WTC11 (cell line): ENCODE data around the gene CLSTN2. TPM values are rescaled to one million over a fixed set of nuclear protein-coding genes. Genes with fewer than 3 reads are reported as not detected.
A peak's percentile ranks its signal among the peaks of the same experiment; 100 is the strongest.

Experiments
- ATAC-seq: fragments of 200-7000 bp; cut with Tn5 transposase; 2 replicates; pipeline ENCODE4 v1.10.0; 2021; ENCODE audit warnings: mild to moderate bottlenecking, moderate library complexity
- CTCF ChIA-PET: fragments of 300-600 bp; sonication (Branson Sonifier 250); formaldehyde crosslinking; loops from one replicate; lab custom pipeline; 2021; ENCODE audit warnings: antibody characterized with exemption; lab: Charles Lee
- POLR2A ChIA-PET: fragments of 350-600 bp; sonication (Branson Sonifier 250); formaldehyde crosslinking; loops from one replicate; lab custom pipeline; 2021; ENCODE audit warnings: antibody characterized with exemption; lab: Charles Lee
- DNase-seq: peaks from one replicate; pipeline ENCODE4 v3.0.0; 2021; ENCODE audit warnings: low spot score
- H3K27ac Mint-ChIP-seq: 2 replicates; pipeline ENCODE4 v1.8.0; 2021; ENCODE audit warnings: mixed read lengths
- H3K27me3 Mint-ChIP-seq: 2 replicates; pipeline ENCODE4 v1.8.0; 2021; ENCODE audit warnings: low read depth, mild to moderate bottlenecking, moderate library complexity, mixed read lengths
- H3K36me3 Mint-ChIP-seq: 2 replicates; pipeline ENCODE4 v1.8.0; 2021; ENCODE audit warnings: mixed read lengths
- H3K4me1 Mint-ChIP-seq: 2 replicates; pipeline ENCODE4 v1.8.0; 2022; ENCODE audit warnings: mixed read lengths
- H3K4me3 Mint-ChIP-seq: 2 replicates; pipeline ENCODE4 v1.8.0; 2021; ENCODE audit warnings: mild to moderate bottlenecking, moderate library complexity, mixed read lengths
- H3K9me3 Mint-ChIP-seq: 2 replicates; pipeline ENCODE4 v1.8.0; 2021; ENCODE audit warnings: mixed read lengths
- AR ChIP-seq: fragments of 250-450 bp; sonication (Bioruptor Pico); IDR thresholded peaks from 2 replicates; pipeline ENCODE4 v1.9.0; 2021; ENCODE audit warnings: mild to moderate bottlenecking
- ATF1 ChIP-seq: sonication (generic); formaldehyde crosslinking; IDR thresholded peaks from 2 replicates; pipeline ENCODE4 v1.8.1; 2023; ENCODE audit warnings: mild to moderate bottlenecking, moderate library complexity, missing genetic modification reagents
- ATF2 ChIP-seq: sonication (generic); formaldehyde crosslinking; IDR thresholded peaks from 2 replicates; pipeline ENCODE4 v1.8.1; 2022; ENCODE audit warnings: low read depth, missing genetic modification reagents, borderline replicate concordance
- ATF3 ChIP-seq: sonication (generic); formaldehyde crosslinking; conservative IDR thresholded peaks from 2 replicates; pipeline ENCODE4 v1.8.1; 2022; ENCODE audit warnings: mild to moderate bottlenecking, missing genetic modification reagents
- CDX4 ChIP-seq: fragments of 250-450 bp; sonication (Bioruptor Pico); IDR thresholded peaks from 2 replicates; pipeline ENCODE4 v1.9.0; 2021; ENCODE audit warnings: moderate library complexity, mild to moderate bottlenecking, inconsistent platforms, borderline replicate concordance
- E2F1 ChIP-seq: sonication (generic); formaldehyde crosslinking; IDR thresholded peaks from 2 replicates; pipeline ENCODE4 v1.8.0; 2022; ENCODE audit warnings: mild to moderate bottlenecking, missing genetic modification reagents
- HMGXB4 ChIP-seq: sonication (generic); formaldehyde crosslinking; IDR thresholded peaks from 2 replicates; pipeline ENCODE4 v1.8.1; 2023; ENCODE audit warnings: mild to moderate bottlenecking, moderate library complexity, missing genetic modification reagents
- JAZF1 ChIP-seq: fragments of 250-450 bp; sonication (Bioruptor Pico); IDR thresholded peaks from 2 replicates; pipeline ENCODE4 v1.9.0; 2021; ENCODE audit warnings: moderate library complexity, mild to moderate bottlenecking, inconsistent platforms
- JUN ChIP-seq: sonication (generic); formaldehyde crosslinking; IDR thresholded peaks from 2 replicates; pipeline ENCODE4 v1.8.0; 2023; ENCODE audit warnings: mild to moderate bottlenecking, missing genetic modification reagents
- MYBL2 ChIP-seq: sonication (generic); formaldehyde crosslinking; IDR thresholded peaks from 2 replicates; pipeline ENCODE4 v1.8.1; 2023; ENCODE audit warnings: mild to moderate bottlenecking, moderate library complexity, missing genetic modification reagents
- NR1H2 ChIP-seq: sonication (generic); formaldehyde crosslinking; IDR thresholded peaks from 2 replicates; pipeline ENCODE4 v1.9.0; 2021; ENCODE audit warnings: mild to moderate bottlenecking, moderate library complexity, missing genetic modification reagents
- OVOL2 ChIP-seq: fragments of 250-450 bp; sonication (Bioruptor Pico); IDR thresholded peaks from 2 replicates; pipeline ENCODE4 v1.9.0; 2021; ENCODE audit warnings: mild to moderate bottlenecking, borderline replicate concordance
- SMAD3 ChIP-seq: sonication (generic); formaldehyde crosslinking; IDR thresholded peaks from 2 replicates; pipeline ENCODE4 v1.8.0; 2022; ENCODE audit warnings: missing genetic modification reagents, mild to moderate bottlenecking, borderline replicate concordance
- TCF7 ChIP-seq: sonication (generic); formaldehyde crosslinking; IDR thresholded peaks from 2 replicates; pipeline ENCODE4 v1.8.0; 2022; ENCODE audit warnings: mild to moderate bottlenecking, low read depth, missing genetic modification reagents, moderate library complexity
- ZBTB43 ChIP-seq: sonication (generic); formaldehyde crosslinking; IDR thresholded peaks from 2 replicates; pipeline ENCODE4 v1.8.1; 2023; ENCODE audit warnings: mild to moderate bottlenecking, missing genetic modification reagents
- ZNF138 ChIP-seq: sonication (generic); formaldehyde crosslinking; conservative IDR thresholded peaks from 2 replicates; pipeline ENCODE4 v1.8.1; 2022; ENCODE audit warnings: mild to moderate bottlenecking, moderate library complexity, missing genetic modification reagents
- ZNF263 ChIP-seq: sonication (generic); formaldehyde crosslinking; IDR thresholded peaks from 2 replicates; pipeline ENCODE4 v1.8.1; 2022; ENCODE audit warnings: low read depth, mild to moderate bottlenecking, moderate library complexity, missing genetic modification reagents
- ZNF416 ChIP-seq: fragments of 250-450 bp; sonication (Bioruptor Pico); IDR thresholded peaks from 2 replicates; pipeline ENCODE4 v1.9.0; 2021; ENCODE audit warnings: mild to moderate bottlenecking, inconsistent platforms
- total RNA-seq: library from RNA; stranded (reverse); gene quantifications from 3 replicates; pipeline ENCODE4 v1.2.3, GENCODE V29; 2021

CLSTN2 gene
- total RNA-seq, 1 experiment from 2014 or later, result 0.35 TPM

GRCh38 chr3:140568842-140569520 is 634.0 kb downstream of the CLSTN2 start:
- no peak for ATAC-seq
- Mint-ChIP-seq H3K27ac (no peak overlapping the region), H3K4me3 (no peak overlapping the region), H3K27me3 (no peaks in the 10 kb centered on the region), H3K4me1 (no peaks in the 10 kb centered on the region), H3K36me3 (no peaks in the 10 kb centered on the region), H3K9me3 (peaks cover 3% of the 10 kb centered on the region; the same call in 1 of the 2 replicates)
- TF ChIP-seq OVOL2 (CRISPR knock-in tag) (no peak), ATF2 (CRISPR knock-in tag) (no peak), ZNF416 (CRISPR knock-in tag) (no peak)
- no peak for DNase-seq
- CTCF ChIA-PET, result no interaction called here
- POLR2A ChIA-PET, result no interaction called here

GRCh38 chr3:140570602-140571001 is 635.6 kb downstream of the CLSTN2 start:
- DNase-seq (no peak), ATAC-seq (no peak)
- Mint-ChIP-seq H3K27me3 (no peaks in the 10 kb centered on the region; the same call in 1 of the 2 replicates), H3K27ac (no peak overlapping the region), H3K4me1 (no peaks in the 10 kb centered on the region), H3K36me3 (no peaks in the 10 kb centered on the region), H3K4me3 (no peak overlapping the region)
- CTCF ChIA-PET, result no interaction called here
- POLR2A ChIA-PET, result no interaction called here
- TF ChIP-seq ATF1 (CRISPR knock-in tag) (no peak), AR (CRISPR knock-in tag) (no peak)
- TF ChIP-seq, all 79 proteins: peak for 0
- H3K9me3 Mint-ChIP-seq, result no peaks in the 10 kb centered on the region

- Mint-ChIP-seq H3K4me1 (no peaks in the 10 kb centered on the region), H3K36me3 (no peaks in the 10 kb centered on the region), H3K27me3 (no peaks in the 10 kb centered on the region; the same call in 1 of the 2 replicates), H3K27ac (no peak overlapping the region), H3K9me3 (no peaks in the 10 kb centered on the region), H3K4me3 (no peak overlapping the region)
- DNase-seq (no peak), ATAC-seq (no peak)
- CTCF ChIA-PET, result interaction anchor here (1.0 to 1.2 kb wide), 3 partner anchors 75 to 479 kb away, joined by 3 to 4 read pairs (median 4); no protein-coding TSS in a partner anchor
- POLR2A ChIA-PET, result no interaction called here
- TF ChIP-seq JAZF1 (CRISPR knock-in tag), result no peak
Measured at GRCh38 chr3:140571836-140572235, 636.9 kb downstream of the CLSTN2 start.

- ATAC-seq (0 out of 2 replicates have a peak, but pooled peaks have one; percentile 22), DNase-seq (no peak)
- Mint-ChIP-seq H3K27ac (no peak overlapping the region), H3K4me3 (no peak overlapping the region), H3K9me3 (no peaks in the 10 kb centered on the region), H3K27me3 (no peaks in the 10 kb centered on the region; the same call in 1 of the 2 replicates), H3K36me3 (no peaks in the 10 kb centered on the region), H3K4me1 (no peaks in the 10 kb centered on the region)
- POLR2A ChIA-PET, result no interaction called here
- CTCF ChIA-PET, result interaction anchor here (1.0 to 1.2 kb wide), 3 partner anchors 75 to 479 kb away, joined by 3 to 4 read pairs (median 4); no protein-coding TSS in a partner anchor
- no peak for TF ChIP-seq JUN (CRISPR knock-in tag)
- TF ChIP-seq E2F1 (CRISPR knock-in tag), result no peak
- no peak for TF ChIP-seq HMGXB4 (CRISPR knock-in tag)
- no peak for TF ChIP-seq MYBL2 (CRISPR knock-in tag)
- TF ChIP-seq CDX4 (CRISPR knock-in tag), result no peak
- TF ChIP-seq TCF7, result no peak
- TF ChIP-seq ATF3, result no peak
- no peak for TF ChIP-seq ZNF263 (CRISPR knock-in tag)
- no peak for TF ChIP-seq ZNF138 (CRISPR knock-in tag)
- no peak for TF ChIP-seq NR1H2 (CRISPR knock-in tag)
- no peak for TF ChIP-seq SMAD3 (CRISPR knock-in tag)
- no peak for TF ChIP-seq ZBTB43 (CRISPR knock-in tag)
- TF ChIP-seq ZNF416 (CRISPR knock-in tag), result no peak
Measured at GRCh38 chr3:140572334-140572733, 637.3 kb downstream of the CLSTN2 start.
